H1 (cell line): Measurements from ENCODE around the gene ATP7A. TPM values are rescaled to one million over a fixed set of nuclear protein-coding genes. Genes with fewer than 3 reads are reported as not detected.

ENCODE experiments used
- CTCF ChIA-PET: fragments of 300-600 bp; sonication (Branson Sonifier 250); formaldehyde crosslinking; loops from one replicate; lab custom pipeline; 2021; ENCODE audit not compliant: partially characterized antibody; lab: Charles Lee
- POLR2A ChIA-PET: fragments of 300-600 bp; sonication (Branson Sonifier 250); formaldehyde crosslinking; loops from one replicate; lab custom pipeline; 2021; ENCODE audit warnings: inconsistent platforms; ENCODE audit not compliant: partially characterized antibody; lab: Charles Lee
- DNase-seq, 2 experiments: peaks; one replicate each; pipeline versions ENCODE4 v3.0.0 to v3.0.0-alpha.2; 2010 to 2022; ENCODE audit warnings: low spot score in 2 of 2, low read depth in 1 of 2, mixed read lengths in 1 of 2
- FAIRE-seq: peaks from 2 replicates; lab custom pipeline; 2011; peaks lifted over from hg19 to GRCh38; lab: Jason Lieb, UNC
- H2AFZ ChIP-seq: 2 replicates; pipeline ENCODE4 v1.8.1; 2012; ENCODE audit warnings: low read length, inconsistent platforms
- H2AK5ac ChIP-seq: 2 replicates; pipeline ENCODE4 v1.6.1; 2013; ENCODE audit warnings: low read depth, low read length
- H2BK120ac ChIP-seq: replicated peaks from 2 replicates; pipeline ENCODE3; 2013; ENCODE audit warnings: low read depth, low read length, inconsistent platforms
- H2BK12ac ChIP-seq: 2 replicates; pipeline ENCODE4 v1.6.1; 2013; ENCODE audit warnings: low read depth, low read length
- H2BK15ac ChIP-seq: 2 replicates; pipeline ENCODE4 v1.6.1; 2013; ENCODE audit warnings: low read length
- H2BK20ac ChIP-seq: 2 replicates; pipeline ENCODE4 v1.6.1; 2013; ENCODE audit warnings: low read length
- H2BK5ac ChIP-seq: 2 replicates; pipeline ENCODE4 v1.6.1; 2013; ENCODE audit warnings: low read depth, low read length
- H3K14ac ChIP-seq: 2 replicates; pipeline ENCODE4 v1.6.1; 2013; ENCODE audit warnings: inconsistent platforms; ENCODE audit not compliant: insufficient read length
- H3K18ac ChIP-seq: 2 replicates; pipeline ENCODE4 v1.6.1; 2013; ENCODE audit warnings: low read length; ENCODE audit errors: extremely low read depth
- H3K23ac ChIP-seq: 2 replicates; pipeline ENCODE4 v1.6.1; 2013; ENCODE audit warnings: inconsistent platforms; ENCODE audit not compliant: insufficient read length
- H3K23me2 ChIP-seq: 2 replicates; pipeline ENCODE4 v1.6.1; 2013; ENCODE audit warnings: low read depth, low read length
- H3K27ac ChIP-seq: 2 replicates; pipeline ENCODE4 v1.6.1; 2011; ENCODE audit warnings: low read depth, low read length, inconsistent platforms
- H3K27me3 ChIP-seq, 4 experiments: replicated peaks in 1 of 4; 1 replicate in 1 of 4; 2 replicates in 3 of 4; pipeline versions ENCODE4 v1.6.1 to v1.8.1; 2011 to 2013; ENCODE audit warnings: low read length in 3 of 4, mild to moderate bottlenecking in 3 of 4, inconsistent platforms in 2 of 4, mixed read lengths in 2 of 4, moderate library complexity in 1 of 4; ENCODE audit not compliant: control insufficient read depth in 3 of 4, insufficient read depth in 3 of 4; ENCODE audit errors: extremely low read depth in 1 of 4
- H3K36me3 ChIP-seq, 4 experiments: 2 replicates each; pipeline versions ENCODE4 v1.6.1 to v1.8.1; 2011 to 2013; ENCODE audit warnings: mild to moderate bottlenecking in 4 of 4, low read length in 3 of 4, moderate library complexity in 2 of 4, control low read depth in 1 of 4, inconsistent platforms in 1 of 4; ENCODE audit not compliant: insufficient read depth in 4 of 4, control insufficient read depth in 2 of 4
- H3K4ac ChIP-seq: replicated peaks from 2 replicates; pipeline ENCODE3; 2013; ENCODE audit warnings: low read length, low read depth, mixed read lengths, inconsistent platforms; ENCODE audit not compliant: insufficient read length
- H3K4me1 ChIP-seq, 4 experiments: replicated peaks in 1 of 4; 1 replicate in 1 of 4; 2 replicates in 3 of 4; pipeline versions ENCODE4 v1.6.1 to v1.8.1; 2011 to 2013; ENCODE audit warnings: low read length in 3 of 4, inconsistent platforms in 2 of 4, mixed read lengths in 1 of 4; ENCODE audit not compliant: insufficient read depth in 4 of 4, control insufficient read depth in 3 of 4
- H3K4me2 ChIP-seq, 2 experiments: 2 replicates each; pipeline versions ENCODE4 v1.6.1 to v1.8.1; 2011 to 2013; ENCODE audit warnings: low read depth in 2 of 2, low read length in 2 of 2, control low read depth in 1 of 2, inconsistent platforms in 1 of 2, mild to moderate bottlenecking in 1 of 2; ENCODE audit not compliant: insufficient read depth in 1 of 2
- H3K4me3 ChIP-seq, 4 experiments: fragments of 200-600, 300-600 bp in 1 of 4; sonication (generic), shearing (Covaris generic), sonication (Bioruptor Twin) in 1 of 4; 2 replicates each; pipeline versions ENCODE4 v1.5.1 to v1.8.1; 2011 to 2016; ENCODE audit warnings: low read length in 4 of 4, low read depth in 3 of 4, control low read depth in 2 of 4, inconsistent platforms in 2 of 4, mild to moderate bottlenecking in 2 of 4, mixed read lengths in 1 of 4, moderate library complexity in 1 of 4; ENCODE audit not compliant: insufficient read depth in 2 of 4; ENCODE audit errors: extremely low read depth in 1 of 4
- H3K56ac ChIP-seq: replicated peaks from 2 replicates; pipeline ENCODE3; 2013; ENCODE audit warnings: low read depth, mild to moderate bottlenecking, mixed read lengths, low read length, inconsistent platforms; ENCODE audit not compliant: insufficient read length
- H3K79me1 ChIP-seq: 2 replicates; pipeline ENCODE4 v1.6.1; 2013; ENCODE audit warnings: low read depth, low read length, control low read depth
- H3K79me2 ChIP-seq, 2 experiments: 2 replicates each; pipeline versions ENCODE4 v1.6.1 to v1.8.1; 2012 to 2013; ENCODE audit warnings: low read length in 2 of 2, mild to moderate bottlenecking in 2 of 2, inconsistent platforms in 1 of 2; ENCODE audit not compliant: insufficient read depth in 2 of 2, control insufficient read depth in 1 of 2
- H3K9ac ChIP-seq, 4 experiments: replicated peaks in 1 of 4; 1 replicate in 1 of 4; 2 replicates in 3 of 4; pipeline versions ENCODE4 v1.6.1 to v1.8.1; 2011 to 2013; ENCODE audit warnings: low read depth in 3 of 4, low read length in 3 of 4, control low read depth in 2 of 4, mild to moderate bottlenecking in 2 of 4, moderate library complexity in 2 of 4, inconsistent platforms in 1 of 4; ENCODE audit errors: extremely low read depth in 1 of 4
- H3K9me3 ChIP-seq, 2 experiments: 2 replicates each; pipeline versions ENCODE4 v1.6.1 to v1.8.1; 2012 to 2013; ENCODE audit warnings: mild to moderate bottlenecking in 2 of 2, moderate library complexity in 2 of 2, control low read depth in 1 of 2, inconsistent platforms in 1 of 2, low read depth in 1 of 2, low read length in 1 of 2, mixed read lengths in 1 of 2; ENCODE audit not compliant: insufficient read depth in 2 of 2
- H4K20me1 ChIP-seq, 2 experiments: replicated peaks in 1 of 2; 2 replicates each; pipeline versions ENCODE3 to v1.8.1; 2011 to 2013; ENCODE audit warnings: inconsistent platforms in 2 of 2, low read length in 2 of 2, mild to moderate bottlenecking in 1 of 2; ENCODE audit not compliant: insufficient read depth in 2 of 2, control insufficient read depth in 1 of 2
- H4K5ac ChIP-seq: 2 replicates; pipeline ENCODE4 v1.6.1; 2013; ENCODE audit warnings: low read length, low read depth, mixed read lengths, inconsistent platforms; ENCODE audit not compliant: insufficient read length
- H4K8ac ChIP-seq: 2 replicates; pipeline ENCODE4 v1.8.0; 2013; ENCODE audit warnings: mild to moderate bottlenecking, moderate library complexity, low read length, inconsistent platforms; ENCODE audit not compliant: insufficient read depth; ENCODE audit errors: extremely low read depth
- H4K91ac ChIP-seq: replicated peaks from 2 replicates; pipeline ENCODE3; 2013; ENCODE audit warnings: low read length, mixed read lengths, inconsistent platforms; ENCODE audit not compliant: insufficient read length
- ATF3 ChIP-seq: IDR thresholded peaks from 2 replicates; pipeline ENCODE4 v1.6.1; 2011; ENCODE audit warnings: low read depth, mild to moderate bottlenecking, low read length; ENCODE audit not compliant: insufficient read depth
- CHD2 ChIP-seq: IDR thresholded peaks from 2 replicates; pipeline ENCODE4 v1.6.1; 2012; ENCODE audit warnings: low read length, improper control_type of control experiment
- CREB1 ChIP-seq: IDR thresholded peaks from 2 replicates; pipeline ENCODE4 v1.6.1; 2012; ENCODE audit warnings: inconsistent platforms
- EZH2 ChIP-seq: fragments of 200-600 bp; sonication (generic); IDR thresholded peaks from 2 replicates; pipeline ENCODE4 v1.7.1; 2012; ENCODE audit warnings: low read depth, mild to moderate bottlenecking, moderate library complexity, low read length, inconsistent platforms; ENCODE audit not compliant: severe bottlenecking
- GTF2F1 ChIP-seq: IDR thresholded peaks from 2 replicates; pipeline ENCODE4 v1.6.1; 2012; ENCODE audit warnings: low read depth, low read length, improper control_type of control experiment, borderline replicate concordance
- HDAC2 ChIP-seq, 2 experiments: fragments of 300-600 bp in 1 of 2; sonication (generic) in 1 of 2; IDR thresholded peaks; 2 replicates each; pipeline ENCODE4 v1.6.1; 2011 to 2012; ENCODE audit warnings: low read depth in 2 of 2, low read length in 2 of 2, mild to moderate bottlenecking in 2 of 2, moderate library complexity in 2 of 2, borderline replicate concordance in 1 of 2, inconsistent platforms in 1 of 2
- KDM4A ChIP-seq: IDR thresholded peaks from one replicate; pipeline ENCODE4 v1.7.1; 2012; ENCODE audit warnings: low read depth, mild to moderate bottlenecking, moderate library complexity, low read length, inconsistent platforms; ENCODE audit not compliant: severe bottlenecking
- POLR2A ChIP-seq, 2 experiments: IDR thresholded peaks; 1 replicate in 1 of 2; 2 replicates in 1 of 2; pipeline ENCODE4 v1.6.1; 2011; ENCODE audit warnings: low read depth in 2 of 2, low read length in 2 of 2, mild to moderate bottlenecking in 2 of 2; ENCODE audit errors: control extremely low read depth in 1 of 2
- SIN3A ChIP-seq, 2 experiments: IDR thresholded peaks in 1 of 2; conservative IDR thresholded peaks in 1 of 2; 2 replicates each; pipeline ENCODE4 v1.6.1; 2011 to 2012; ENCODE audit warnings: low read length in 2 of 2, improper control_type of control experiment in 1 of 2, low read depth in 1 of 2, mild to moderate bottlenecking in 1 of 2
- SP4 ChIP-seq: IDR thresholded peaks from 2 replicates; pipeline ENCODE4 v1.6.1; 2012; ENCODE audit warnings: low read length, inconsistent platforms
- TBP ChIP-seq: IDR thresholded peaks from 2 replicates; pipeline ENCODE4 v1.6.1; 2011; ENCODE audit warnings: low read depth, low read length, improper control_type of control experiment
- TCF12 ChIP-seq: IDR thresholded peaks from 2 replicates; pipeline ENCODE4 v1.6.1; 2011; ENCODE audit warnings: low read depth, mild to moderate bottlenecking, low read length
- ZNF274 ChIP-seq: IDR thresholded peaks from 2 replicates; pipeline ENCODE4 v1.7.0; 2012; ENCODE audit warnings: low read length, borderline replicate concordance; ENCODE audit errors: extremely low read depth
- WGBS, 2 experiments: shearing (Covaris generic) in 1 of 2; methylation state at CpG; one replicate each; pipeline versions ENCODE4 v1.1.6 to v1.1.7; 2013 to 2015; ENCODE audit warnings: low lambda C conversion rate in 2 of 2, mixed read lengths in 2 of 2, inconsistent platforms in 1 of 2, low coverage in 1 of 2, missing lambda C conversion rate in 1 of 2; ENCODE audit not compliant: insufficient replicate concordance in 2 of 2, insufficient coverage in 1 of 2, insufficient read length in 1 of 2; ENCODE audit errors: extremely low coverage in 1 of 2, missing lambda C conversion rate in 1 of 2; 5-methylcytosine and 5-hydroxymethylcytosine counted together
- polyA plus RNA-seq, 7 experiments: library from polyadenylated mRNA; depleted of rRNA in 3 of 7; stranded (reverse) in 5 of 7; unstranded in 2 of 7; fragments of >200 nt in 5 of 7; fragments of 200-250 nt in 2 of 7; gene quantifications; 1 replicate in 5 of 7; 2 replicates in 1 of 7; 4 replicates in 1 of 7; pipeline versions ENCODE4 v1.2.1 to v1.2.3, GENCODE V29; 2011 to 2013; ENCODE audit warnings: missing spikeins in 2 of 7, mixed read lengths in 2 of 7
- total RNA-seq: library from RNA; stranded (reverse); fragmentation: NEBNext Ultra II Directional; extraction: Animal tissue kit (Norgen Biotek cat#: 25700); gene quantifications from 2 replicates; pipeline ENCODE4 v1.2.1, GENCODE V29; 2021

ATP7A gene
- total and polyA plus RNA-seq, 2 of the 8 experiments (the other 6 are each of a cell fraction or from before 2014, with no cell fraction given) = 0.73 to 2.8 TPM

GRCh38 chrX:77935886-77936285 is 25.4 kb downstream of the ATP7A start:
- H3K27ac ChIP-seq = no peak overlapping the region
- H4K91ac ChIP-seq = no peak overlapping the region
- POLR2A ChIA-PET = no interaction called here
- H3K18ac ChIP-seq = no peak overlapping the region
- H3K27me3 ChIP-seq = no peaks in the 10 kb centered on the region
- H3K4me3 ChIP-seq = no peak overlapping the region
- no peaks in the 10 kb centered on the region for H3K79me2 ChIP-seq
- H3K56ac ChIP-seq = no peak overlapping the region
- no peak overlapping the region for H3K23ac ChIP-seq
- H3K9ac ChIP-seq = no peak overlapping the region
- no peak overlapping the region for H2BK5ac ChIP-seq
- H2AK5ac ChIP-seq = no peak overlapping the region
- no peaks in the 10 kb centered on the region for H3K4me1 ChIP-seq
- no peak for DNase-seq
- CTCF ChIA-PET = no interaction called here
- no peaks in the 10 kb centered on the region; the same call in 1 of the 2 replicates for H3K23me2 ChIP-seq
- H2BK12ac ChIP-seq = no peak overlapping the region
- H4K5ac ChIP-seq = no peak overlapping the region
- H2BK20ac ChIP-seq = no peak overlapping the region
- H2BK120ac ChIP-seq = no peak overlapping the region
- no peak overlapping the region for H4K8ac ChIP-seq
- no peak overlapping the region for H3K4ac ChIP-seq
- FAIRE-seq = no peak
- no peak overlapping the region for H2AFZ ChIP-seq
- no peaks in the 10 kb centered on the region for H4K20me1 ChIP-seq
- no peaks in the 10 kb centered on the region for H3K9me3 ChIP-seq
- H3K36me3 ChIP-seq = no peaks in the 10 kb centered on the region
- H3K79me1 ChIP-seq = no peaks in the 10 kb centered on the region
- WGBS, 2 experiments = 100% methylated on average over 1 of the region's 1 CpG; no CpG with 5 or more reads in 1 of the 2 experiments
- no peak overlapping the region for H2BK15ac ChIP-seq
- no peak overlapping the region for H3K4me2 ChIP-seq
- H3K14ac ChIP-seq = no peak overlapping the region
- no peak for TF ChIP-seq TBP
- TF ChIP-seq GTF2F1 = no peak
- TF ChIP-seq EZH2 = no peak
- TF ChIP-seq CREB1 = no peak
- TF ChIP-seq SP4 = no peak
- TF ChIP-seq KDM4A = no peak
- no peak for TF ChIP-seq ATF3
- TF ChIP-seq CHD2 = no peak
- TF ChIP-seq TCF12 = no peak
- TF ChIP-seq ZNF274 = no peak
- TF ChIP-seq POLR2A (IDR thresholded peaks at IDR 0.05; ENCODE audit: control extremely low read depth in 1 of 2, low read depth in 2 of 2, low read length in 2 of 2) = no peak
- TF ChIP-seq HDAC2 (IDR thresholded peaks at IDR 0.05; ENCODE audit: borderline replicate concordance in 1 of 2, low read depth in 2 of 2, low read length in 2 of 2) = no peak
- no peak for TF ChIP-seq SIN3A (conservative IDR thresholded peaks at IDR 0.05 in 1 of 2, IDR thresholded peaks at IDR 0.05 in 1 of 2; ENCODE audit: low read depth in 1 of 2, low read length in 2 of 2)
